ENCODE data around the gene ELF1.

Gene ELF1

DNA sequence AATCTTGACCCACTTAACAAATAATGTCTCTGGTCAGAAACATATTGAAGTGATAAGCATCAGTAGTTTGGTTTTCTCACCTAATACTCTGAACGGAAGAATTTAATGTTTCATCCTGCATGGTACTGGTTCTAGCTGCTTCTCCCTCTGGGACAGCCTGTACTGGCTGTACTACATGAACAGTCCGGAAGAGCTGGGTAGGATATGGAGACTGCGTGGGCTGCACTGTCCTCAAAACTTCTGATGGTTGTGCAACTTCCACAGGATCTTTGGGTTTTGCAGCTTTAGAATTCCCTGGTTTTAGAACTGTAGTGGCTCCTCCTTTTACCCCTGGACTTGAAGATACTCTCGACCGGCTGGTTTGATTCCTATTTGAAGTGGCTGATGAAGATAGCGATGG, 78.3 kb downstream of the ELF1 start:
- no peaks in the 10 kb centered on the region for H3K27me3 ChIP-seq (ENCODE audit: control insufficient read depth in 3 of 3, insufficient read depth in 3 of 3, low read depth in 1 of 3, low read length in 3 of 3)
- H2BK120ac ChIP-seq (ENCODE audit: low read depth, low read length): no peak overlapping the region
- no peak overlapping the region for H2BK5ac ChIP-seq (ENCODE audit: low read length)
- H3K18ac ChIP-seq (ENCODE audit: low read length): no peak overlapping the region
- no CpG with 5 or more reads among the region's 6 CpGs for WGBS, 2 donors (ENCODE audit: extremely low coverage in 2 of 2, insufficient read length in 2 of 2, insufficient replicate concordance in 1 of 2)
- H2AFZ ChIP-seq (ENCODE audit: low read length): no peak overlapping the region
- no peak for DNase-seq (ENCODE audit: low spot score)
- no peak overlapping the region for H3K14ac ChIP-seq (ENCODE audit: low read length)
- H3K79me1 ChIP-seq (ENCODE audit: low read depth, low read length): no peaks in the 10 kb centered on the region
- no peak overlapping the region for H2BK15ac ChIP-seq (ENCODE audit: low read length)
- no peak overlapping the region for H3K4ac ChIP-seq (ENCODE audit: low read length)
- H3K9me3 ChIP-seq (replicated peaks in 1 of 2; ENCODE audit: control insufficient read depth in 2 of 2, insufficient read depth in 1 of 2, low read depth in 1 of 2, low read length in 2 of 2): no peaks in the 10 kb centered on the region
- H3K36me3 ChIP-seq (replicated peaks in 1 of 2; ENCODE audit: control insufficient read depth in 2 of 2, insufficient read depth in 2 of 2, low read length in 2 of 2): peaks cover 2 to 5% of the 10 kb centered on the region in 2 donors
- H4K91ac ChIP-seq (ENCODE audit: low read depth, low read length, poor library complexity): no peak overlapping the region
- H3K9ac ChIP-seq (ENCODE audit: low read depth, low read length, poor library complexity): no peak overlapping the region
- H3K4me2 ChIP-seq (ENCODE audit: insufficient read depth, low read length, poor library complexity, severe bottlenecking): no peak overlapping the region
- no peak overlapping the region for H4K8ac ChIP-seq (ENCODE audit: low read depth, low read length)
- no peaks in the 10 kb centered on the region for H3K4me1 ChIP-seq (ENCODE audit: control insufficient read depth in 2 of 2, insufficient read depth in 1 of 2, low read depth in 1 of 2, low read length in 2 of 2)
- no peak overlapping the region for H3K23ac ChIP-seq (ENCODE audit: low read depth, low read length, poor library complexity)
- H3K27ac ChIP-seq (replicated peaks; ENCODE audit: low read length): no peak overlapping the region
- no peak overlapping the region for H2BK12ac ChIP-seq (ENCODE audit: low read length)
- no peak overlapping the region for H2AK5ac ChIP-seq (ENCODE audit: low read depth, low read length)
- H3K4me3 ChIP-seq (ENCODE audit: low read length in 2 of 2): no peak overlapping the region

GRCh38 chr13:40933508-40934204, 85.5 kb downstream of the ELF1 start:
- Histone ChIP-seq H3K4me2 (ENCODE audit: insufficient read depth, low read length, poor library complexity, severe bottlenecking) (no peak overlapping the region), H3K4ac (ENCODE audit: low read length) (no peak overlapping the region), H3K9ac (ENCODE audit: low read depth, low read length, poor library complexity) (no peak overlapping the region), H3K18ac (ENCODE audit: low read length) (no peak overlapping the region), H3K4me1 (ENCODE audit: control insufficient read depth in 2 of 2, insufficient read depth in 1 of 2, low read depth in 1 of 2, low read length in 2 of 2) (peaks cover 0 to 1% of the 10 kb centered on the region in 2 donors), H3K27ac (replicated peaks; ENCODE audit: low read length) (no peak overlapping the region), H3K4me3 (ENCODE audit: low read length in 2 of 2) (no peak overlapping the region), H2AK5ac (ENCODE audit: low read depth, low read length) (no peak overlapping the region), H2AFZ (ENCODE audit: low read length) (no peak overlapping the region), H3K14ac (ENCODE audit: low read length) (no peak overlapping the region), H3K27me3 (ENCODE audit: control insufficient read depth in 3 of 3, insufficient read depth in 3 of 3, low read depth in 1 of 3, low read length in 3 of 3) (no peaks in the 10 kb centered on the region), H4K8ac (ENCODE audit: low read depth, low read length) (no peak overlapping the region), H3K36me3 (replicated peaks in 1 of 2; ENCODE audit: control insufficient read depth in 2 of 2, insufficient read depth in 2 of 2, low read length in 2 of 2) (peaks cover 0 to 6% of the 10 kb centered on the region in 2 donors), H4K91ac (ENCODE audit: low read depth, low read length, poor library complexity) (no peak overlapping the region), H3K9me3 (replicated peaks in 1 of 2; ENCODE audit: control insufficient read depth in 2 of 2, insufficient read depth in 1 of 2, low read depth in 1 of 2, low read length in 2 of 2) (no peaks in the 10 kb centered on the region), H3K23ac (ENCODE audit: low read depth, low read length, poor library complexity) (no peak overlapping the region), H2BK15ac (ENCODE audit: low read length) (no peak overlapping the region), H2BK5ac (ENCODE audit: low read length) (no peak overlapping the region), H2BK120ac (ENCODE audit: low read depth, low read length) (no peak overlapping the region), H3K79me1 (ENCODE audit: low read depth, low read length) (no peaks in the 10 kb centered on the region), H2BK12ac (ENCODE audit: low read length) (no peak overlapping the region)
- WGBS, 2 donors (ENCODE audit: extremely low coverage in 2 of 2, insufficient read length in 2 of 2, insufficient replicate concordance in 1 of 2): no CpG with 5 or more reads among the region's 4 CpGs
- no peak for DNase-seq (ENCODE audit: low spot score)

DNA sequence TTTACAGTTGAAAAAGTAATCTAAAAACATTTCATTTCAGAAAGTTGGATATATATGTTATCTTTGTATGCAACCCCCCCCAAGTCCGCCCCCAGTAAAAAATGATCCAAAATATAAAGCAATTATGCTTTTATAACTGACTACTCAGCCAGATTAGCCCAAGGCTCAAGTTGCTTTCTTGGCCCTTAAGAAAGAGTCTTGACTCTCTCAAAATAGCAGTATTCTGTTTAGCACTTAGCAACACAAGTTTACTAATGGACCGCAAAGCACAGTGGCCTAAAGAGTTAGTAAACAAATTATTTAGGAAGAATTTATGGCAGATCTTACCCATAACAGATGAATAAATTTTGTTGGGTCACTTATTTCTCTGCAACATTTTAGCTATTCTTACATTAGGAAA, 86.9 kb downstream of the ELF1 start:
- Histone ChIP-seq H3K14ac (ENCODE audit: low read length) (no peak overlapping the region), H3K18ac (ENCODE audit: low read length) (no peak overlapping the region), H2BK15ac (ENCODE audit: low read length) (no peak overlapping the region), H3K27me3 (ENCODE audit: control insufficient read depth in 3 of 3, insufficient read depth in 3 of 3, low read depth in 1 of 3, low read length in 3 of 3) (no peaks in the 10 kb centered on the region), H2BK12ac (ENCODE audit: low read length) (no peak overlapping the region), H3K9ac (ENCODE audit: low read depth, low read length, poor library complexity) (no peak overlapping the region), H2AK5ac (ENCODE audit: low read depth, low read length) (no peak overlapping the region), H3K79me1 (ENCODE audit: low read depth, low read length) (no peaks in the 10 kb centered on the region), H2BK120ac (ENCODE audit: low read depth, low read length) (no peak overlapping the region), H3K4me3 (ENCODE audit: low read length in 2 of 2) (no peak overlapping the region), H3K9me3 (replicated peaks in 1 of 2; ENCODE audit: control insufficient read depth in 2 of 2, insufficient read depth in 1 of 2, low read depth in 1 of 2, low read length in 2 of 2) (no peaks in the 10 kb centered on the region), H3K4ac (ENCODE audit: low read length) (no peak overlapping the region), H3K23ac (ENCODE audit: low read depth, low read length, poor library complexity) (no peak overlapping the region), H3K36me3 (replicated peaks in 1 of 2; ENCODE audit: control insufficient read depth in 2 of 2, insufficient read depth in 2 of 2, low read length in 2 of 2) (peaks cover 0 to 6% of the 10 kb centered on the region in 2 donors), H2AFZ (ENCODE audit: low read length) (no peak overlapping the region), H4K91ac (ENCODE audit: low read depth, low read length, poor library complexity) (no peak overlapping the region), H3K4me2 (ENCODE audit: insufficient read depth, low read length, poor library complexity, severe bottlenecking) (no peak overlapping the region), H2BK5ac (ENCODE audit: low read length) (no peak overlapping the region), H3K27ac (replicated peaks; ENCODE audit: low read length) (no peak overlapping the region), H3K4me1 (ENCODE audit: control insufficient read depth in 2 of 2, insufficient read depth in 1 of 2, low read depth in 1 of 2, low read length in 2 of 2) (peaks cover 0 to 1% of the 10 kb centered on the region in 2 donors), H4K8ac (ENCODE audit: low read depth, low read length) (no peak overlapping the region)
- no CpG with 5 or more reads among the region's 2 CpGs for WGBS, 2 donors (ENCODE audit: extremely low coverage in 2 of 2, insufficient read length in 2 of 2, insufficient replicate concordance in 1 of 2)
- no peak for DNase-seq (ENCODE audit: low spot score)

GRCh38 chr13:40931719-40932118, 87.4 kb downstream of the ELF1 start:
- Histone ChIP-seq H3K36me3 (replicated peaks in 1 of 2; ENCODE audit: control insufficient read depth in 2 of 2, insufficient read depth in 2 of 2, low read length in 2 of 2) (peaks cover 0 to 6% of the 10 kb centered on the region in 2 donors), H2AK5ac (ENCODE audit: low read depth, low read length) (no peak overlapping the region)

More at GRCh38 chr13:40931719-40932118, 87.4 kb downstream of the ELF1 start:
- H2BK15ac ChIP-seq (ENCODE audit: low read length): no peak overlapping the region
- no peak overlapping the region for H3K23ac ChIP-seq (ENCODE audit: low read depth, low read length, poor library complexity)
- H3K27ac ChIP-seq (replicated peaks; ENCODE audit: low read length): no peak overlapping the region
- H3K9me3 ChIP-seq (replicated peaks in 1 of 2; ENCODE audit: control insufficient read depth in 2 of 2, insufficient read depth in 1 of 2, low read depth in 1 of 2, low read length in 2 of 2): no peaks in the 10 kb centered on the region
- no peak overlapping the region for H3K4me3 ChIP-seq (ENCODE audit: low read length in 2 of 2)
- H2AFZ ChIP-seq (ENCODE audit: low read length): no peak overlapping the region
- peaks cover 0 to 1% of the 10 kb centered on the region in 2 donors for H3K4me1 ChIP-seq (ENCODE audit: control insufficient read depth in 2 of 2, insufficient read depth in 1 of 2, low read depth in 1 of 2, low read length in 2 of 2)
- H3K27me3 ChIP-seq (ENCODE audit: control insufficient read depth in 3 of 3, insufficient read depth in 3 of 3, low read depth in 1 of 3, low read length in 3 of 3): no peaks in the 10 kb centered on the region
- no peak overlapping the region for H3K4ac ChIP-seq (ENCODE audit: low read length)
- H2BK12ac ChIP-seq (ENCODE audit: low read length): no peak overlapping the region
- H3K9ac ChIP-seq (ENCODE audit: low read depth, low read length, poor library complexity): no peak overlapping the region
- H2BK5ac ChIP-seq (ENCODE audit: low read length): no peak overlapping the region
- no peak overlapping the region for H3K18ac ChIP-seq (ENCODE audit: low read length)
- H2BK120ac ChIP-seq (ENCODE audit: low read depth, low read length): no peak overlapping the region
- H3K4me2 ChIP-seq (ENCODE audit: insufficient read depth, low read length, poor library complexity, severe bottlenecking): no peak overlapping the region
- no peaks in the 10 kb centered on the region for H3K79me1 ChIP-seq (ENCODE audit: low read depth, low read length)
- WGBS, 2 donors (ENCODE audit: extremely low coverage in 2 of 2, insufficient read length in 2 of 2, insufficient replicate concordance in 1 of 2): no CpG with 5 or more reads among the region's 1 CpG
- no peak overlapping the region for H3K14ac ChIP-seq (ENCODE audit: low read length)
- no peak overlapping the region for H4K8ac ChIP-seq (ENCODE audit: low read depth, low read length)
- DNase-seq (ENCODE audit: low spot score): no peak
- H4K91ac ChIP-seq (ENCODE audit: low read depth, low read length, poor library complexity): no peak overlapping the region

Data from neuronal stem cell (in vitro differentiated cells).